Measurements from ENCODE around the gene FBXW5. TPM values are rescaled to one million over a fixed set of nuclear protein-coding genes. Genes with fewer than 3 reads are reported as not detected.

The FBXW5 gene
- total RNA-seq, 4 donors from 2014 or later: 67.4 to 111 (median 75.3) TPM

DNA sequence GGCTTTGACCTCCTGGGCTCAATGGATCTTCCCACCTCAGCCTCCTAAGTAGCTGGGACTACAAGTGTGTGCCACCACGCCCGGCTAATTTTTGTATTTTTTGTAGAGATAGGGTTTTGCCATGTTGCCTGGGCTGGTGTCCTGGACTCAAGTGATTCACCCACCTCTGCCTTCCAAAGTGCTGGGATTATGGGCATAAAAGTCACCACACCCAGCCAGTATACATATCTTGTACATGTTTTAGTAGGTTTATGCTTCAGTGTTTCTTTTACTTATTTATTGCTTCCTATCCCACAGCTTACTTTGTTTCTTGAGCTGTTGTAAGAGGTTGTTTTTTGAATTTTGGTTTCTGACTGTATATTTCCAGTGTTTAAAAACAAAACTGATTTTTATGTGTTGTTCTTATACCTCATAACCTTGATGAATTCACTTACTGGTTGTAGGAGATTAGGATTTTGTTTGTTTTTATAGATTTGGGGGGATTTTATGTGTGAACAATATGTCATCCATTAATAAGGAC is 12.9 kb downstream of the FBXW5 start:
- DNase-seq: no peak
- H3K27ac ChIP-seq: no peak overlapping the region
- H3K9me3 ChIP-seq: no peaks in the 10 kb centered on the region
- no peaks in the 10 kb centered on the region for H3K36me3 ChIP-seq
- intact Hi-C loops (cut with DNase I; ENCODE audit: low total_unique reads): no loop called here
- no peaks in the 10 kb centered on the region for H3K4me1 ChIP-seq
- TF ChIP-seq POLR2A (IDR thresholded peaks at IDR 0.05): no peak
- TF ChIP-seq, protein P1, sequence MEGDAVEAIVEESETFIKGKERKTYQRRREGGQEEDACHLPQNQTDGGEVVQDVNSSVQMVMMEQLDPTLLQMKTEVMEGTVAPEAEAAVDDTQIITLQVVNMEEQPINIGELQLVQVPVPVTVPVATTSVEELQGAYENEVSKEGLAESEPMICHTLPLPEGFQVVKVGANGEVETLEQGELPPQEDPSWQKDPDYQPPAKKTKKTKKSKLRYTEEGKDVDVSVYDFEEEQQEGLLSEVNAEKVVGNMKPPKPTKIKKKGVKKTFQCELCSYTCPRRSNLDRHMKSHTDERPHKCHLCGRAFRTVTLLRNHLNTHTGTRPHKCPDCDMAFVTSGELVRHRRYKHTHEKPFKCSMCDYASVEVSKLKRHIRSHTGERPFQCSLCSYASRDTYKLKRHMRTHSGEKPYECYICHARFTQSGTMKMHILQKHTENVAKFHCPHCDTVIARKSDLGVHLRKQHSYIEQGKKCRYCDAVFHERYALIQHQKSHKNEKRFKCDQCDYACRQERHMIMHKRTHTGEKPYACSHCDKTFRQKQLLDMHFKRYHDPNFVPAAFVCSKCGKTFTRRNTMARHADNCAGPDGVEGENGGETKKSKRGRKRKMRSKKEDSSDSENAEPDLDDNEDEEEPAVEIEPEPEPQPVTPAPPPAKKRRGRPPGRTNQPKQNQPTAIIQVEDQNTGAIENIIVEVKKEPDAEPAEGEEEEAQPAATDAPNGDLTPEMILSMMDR (IDR thresholded peaks at IDR 0.05): no peak
- H3K4me3 ChIP-seq: no peak overlapping the region
- H3K27me3 ChIP-seq: no peaks in the 10 kb centered on the region

DNA sequence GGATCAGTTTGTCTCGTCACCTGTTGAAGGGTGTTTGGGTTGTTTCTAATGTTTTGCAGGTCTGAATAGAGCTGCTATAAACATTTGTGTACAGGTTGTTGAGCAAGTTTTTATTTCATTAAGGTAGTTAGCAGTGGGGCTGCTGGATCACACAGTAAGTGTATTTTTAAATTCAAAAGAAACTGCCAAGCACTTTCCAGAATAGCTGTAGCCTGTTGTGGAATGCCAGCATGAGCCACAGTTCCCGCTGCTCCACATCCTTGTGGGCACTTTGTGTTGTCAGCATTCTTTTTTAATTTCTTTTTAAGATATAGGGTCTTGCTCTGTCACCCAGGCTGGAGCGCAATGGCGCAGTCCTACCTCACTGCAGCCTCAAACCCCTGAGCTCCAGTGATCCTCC is 14.5 kb downstream of the FBXW5 start:
- no peak for TF ChIP-seq POLR2A (IDR thresholded peaks at IDR 0.05)
- TF ChIP-seq, protein P1 (IDR thresholded peaks at IDR 0.05): no peak
- H3K4me3 ChIP-seq: no peak overlapping the region
- no peaks in the 10 kb centered on the region for H3K27me3 ChIP-seq
- H3K9me3 ChIP-seq: no peaks in the 10 kb centered on the region
- no peaks in the 10 kb centered on the region for H3K4me1 ChIP-seq
- intact Hi-C loops (cut with DNase I; ENCODE audit: low total_unique reads): no loop called here
- no peak for DNase-seq
- H3K27ac ChIP-seq: no peak overlapping the region
- H3K36me3 ChIP-seq: no peaks in the 10 kb centered on the region

DNA sequence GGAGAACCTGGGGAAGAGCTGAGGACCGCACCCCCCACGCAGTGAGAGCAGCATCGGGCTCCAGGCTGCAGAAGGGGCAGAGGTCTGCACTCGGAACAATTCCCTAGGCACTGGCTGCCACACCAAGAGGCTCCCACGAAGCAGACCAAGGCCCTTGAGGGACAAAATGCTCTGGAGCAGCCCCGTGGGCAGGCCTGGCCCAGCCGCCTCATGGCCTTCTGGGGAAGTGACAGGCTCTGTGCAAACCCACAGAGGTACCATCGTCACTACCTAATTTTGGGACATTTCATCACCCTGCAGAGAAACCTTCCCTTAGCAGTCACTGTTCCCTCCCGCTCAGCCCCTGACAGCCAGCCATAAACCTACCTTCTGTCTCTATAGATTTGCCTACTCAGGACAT is 15.9 kb downstream of the FBXW5 start:
- Histone ChIP-seq H3K4me3 (no peak overlapping the region), H3K27me3 (no peaks in the 10 kb centered on the region), H3K27ac (no peak overlapping the region), H3K9me3 (no peaks in the 10 kb centered on the region), H3K4me1 (no peaks in the 10 kb centered on the region), H3K36me3 (no peaks in the 10 kb centered on the region)
- no peak for DNase-seq
- intact Hi-C loops (cut with DNase I; ENCODE audit: low total_unique reads): no loop called here
- no peak for TF ChIP-seq POLR2A (IDR thresholded peaks at IDR 0.05)
- TF ChIP-seq, protein P1 (IDR thresholded peaks at IDR 0.05): no peak

DNA sequence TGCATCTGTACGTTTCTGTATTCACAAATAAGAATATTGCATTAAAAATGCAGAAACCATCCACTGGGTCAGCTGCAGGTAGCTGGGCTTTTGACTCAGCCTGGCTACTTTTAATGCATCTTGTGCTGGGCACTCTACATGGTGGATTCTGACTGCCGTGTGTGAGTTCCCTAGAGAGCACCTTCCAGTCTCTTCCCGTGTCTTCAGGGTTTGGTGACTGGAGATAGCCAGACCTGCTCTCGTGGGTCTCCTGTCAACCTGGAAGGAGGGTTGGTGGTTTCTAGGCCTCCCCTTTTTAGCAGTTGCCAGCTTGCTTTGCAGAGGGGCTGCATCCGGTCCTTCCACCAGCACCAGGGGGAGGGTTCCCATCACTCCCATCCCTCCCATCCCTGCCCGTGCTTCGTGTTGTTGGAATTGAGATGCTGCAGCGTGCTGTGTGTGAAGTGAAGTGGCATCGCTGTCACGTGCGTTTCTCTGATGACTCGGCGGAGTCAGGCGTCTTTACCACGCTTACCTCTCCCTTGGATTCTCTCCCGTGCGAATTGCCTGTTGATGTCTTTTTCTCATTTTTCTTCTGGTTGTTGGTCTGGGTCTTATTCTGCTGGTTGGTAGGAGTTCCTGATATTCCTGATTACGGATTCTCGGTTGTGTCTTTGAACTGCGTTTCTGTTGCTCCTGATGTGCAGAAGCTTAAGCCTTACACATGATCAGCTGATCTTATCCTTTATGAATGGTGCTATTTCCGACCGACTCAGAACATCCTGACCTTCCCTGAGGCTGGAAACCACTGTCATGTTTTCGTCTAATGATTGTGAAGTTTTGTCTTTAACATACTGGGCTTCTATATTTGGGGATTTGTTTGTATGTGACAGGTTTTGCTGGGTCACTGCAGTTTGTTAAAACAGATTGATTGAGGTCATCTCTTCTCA is 16.9 kb downstream of the FBXW5 start:
- Histone ChIP-seq H3K4me1 (no peaks in the 10 kb centered on the region), H3K36me3 (no peaks in the 10 kb centered on the region), H3K9me3 (no peaks in the 10 kb centered on the region), H3K27me3 (no peaks in the 10 kb centered on the region), H3K27ac (no peak overlapping the region), H3K4me3 (no peak overlapping the region)
- intact Hi-C loops (cut with DNase I; ENCODE audit: low total_unique reads): no loop called here
- TF ChIP-seq, protein P1 (IDR thresholded peaks at IDR 0.05): no peak
- no peak for TF ChIP-seq POLR2A (IDR thresholded peaks at IDR 0.05)
- no peak for DNase-seq

DNA sequence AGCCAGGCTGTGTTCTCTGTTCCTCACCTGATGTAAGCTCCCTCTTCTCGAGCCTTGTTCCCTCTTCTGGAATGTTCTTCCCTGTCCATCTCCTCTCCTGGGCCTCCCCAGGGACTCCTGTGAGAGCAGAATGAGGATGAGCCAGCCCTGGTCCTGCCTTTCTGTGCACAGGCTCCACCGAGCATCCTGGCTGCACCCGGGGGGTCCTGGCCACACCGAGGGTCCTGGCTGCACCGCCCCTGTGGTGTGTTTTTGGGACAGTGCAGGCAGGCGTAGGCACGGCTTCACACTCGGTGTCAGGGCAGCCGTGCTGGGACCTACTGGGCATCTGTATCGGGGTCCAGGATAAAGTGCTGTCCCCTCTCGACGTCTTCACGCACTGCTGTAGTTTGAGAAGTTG is 17.8 kb downstream of the FBXW5 start:
- no peaks in the 10 kb centered on the region for H3K4me1 ChIP-seq
- intact Hi-C loops (cut with DNase I; ENCODE audit: low total_unique reads): no loop called here
- H3K27ac ChIP-seq: no peak overlapping the region
- H3K27me3 ChIP-seq: no peaks in the 10 kb centered on the region
- H3K4me3 ChIP-seq: no peak overlapping the region
- H3K36me3 ChIP-seq: no peaks in the 10 kb centered on the region
- no peaks in the 10 kb centered on the region for H3K9me3 ChIP-seq
- DNase-seq: no peak
- TF ChIP-seq, protein P1 (IDR thresholded peaks at IDR 0.05): no peak
- no peak for TF ChIP-seq POLR2A (IDR thresholded peaks at IDR 0.05)

Measured in uterus (tissue), 4 donors.